Gastroesophageal sphincter (tissue), 3 donors: Measurements from ENCODE around the gene DEGS1.

ENCODE experiments used
- CTCF ChIP-seq, 4 experiments: fragments of 200-600 bp in 2 of 4; fragments of 450-650 bp in 2 of 4; sonication (generic) in 1 of 4; IDR thresholded peaks; one replicate each; pipeline ENCODE4 v1.5.1; 2017 to 2019; ENCODE audit warnings: antibody characterized with exemption in 4 of 4, mild to moderate bottlenecking in 2 of 4, moderate library complexity in 2 of 4
- POLR2A ChIP-seq, 2 donors: fragments of 450-650 bp; IDR thresholded peaks; one replicate each; pipeline ENCODE4 v1.6.1; 2017; ENCODE audit warnings: antibody characterized with exemption in 2 of 2, mild to moderate bottlenecking in 2 of 2, moderate library complexity in 1 of 2
- POLR2AphosphoS5 ChIP-seq: sonication (generic); formaldehyde crosslinking; IDR thresholded peaks from one replicate; pipeline ENCODE4 v1.6.1; 2017; ENCODE audit warnings: antibody characterized with exemption

GRCh38 chr1:224198572-224198971 lies 15.5 kb downstream of the DEGS1 start:
- TF ChIP-seq CTCF (IDR thresholded peaks at IDR 0.05): no peak
- no peak for TF ChIP-seq POLR2AphosphoS5
- TF ChIP-seq POLR2A (IDR thresholded peaks at IDR 0.05): no peak
